DOHH2 (cell line): ENCODE measurements around the gene VEGFC.

ENCODE experiments used
- CTCF ChIP-seq: fragments of 200-600 bp; sonication (generic); IDR thresholded peaks from one replicate; pipeline ENCODE4 v1.5.1; 2014; ENCODE audit warnings: antibody characterized with exemption, mild to moderate bottlenecking, low read depth, low read length; ENCODE audit not compliant: poor library complexity, severe bottlenecking
- EZH2phosphoT487 ChIP-seq: fragments of 200-600 bp; sonication (generic); IDR thresholded peaks from 2 replicates; pipeline ENCODE4 v1.6.1; 2017; ENCODE audit warnings: borderline replicate concordance, mild to moderate bottlenecking, antibody characterized with exemption, low read length, moderate library complexity, mixed read lengths

- TF ChIP-seq CTCF (no peak), EZH2phosphoT487 (no peak)
Observed at GRCh38 chr4:176734461-176734860, 58.3 kb downstream of the VEGFC start.
